Neural cell (in vitro differentiated cells): ENCODE data around the gene BMP4.

Source experiments
- EP300 ChIP-seq: fragments of 450-650 bp; conservative IDR thresholded peaks from 2 replicates; pipeline ENCODE4 v1.6.1; 2014; ENCODE audit warnings: antibody characterized with exemption, mild to moderate bottlenecking, moderate library complexity; ENCODE audit not compliant: poor library complexity, severe bottlenecking
- EZH2 ChIP-seq: fragments of 200-600, 300-800 bp; shearing (Covaris generic), sonication (generic); IDR thresholded peaks from 2 replicates; pipeline ENCODE4 v1.6.1; 2014; ENCODE audit warnings: antibody characterized with exemption, low read length, borderline replicate concordance, mild to moderate bottlenecking; ENCODE audit not compliant: insufficient read depth, poor library complexity, severe bottlenecking
- MXI1 ChIP-seq: fragments of 450-650 bp; conservative IDR thresholded peaks from 2 replicates; pipeline ENCODE4 v1.6.1; 2014; ENCODE audit warnings: antibody characterized with exemption, mild to moderate bottlenecking; ENCODE audit not compliant: poor library complexity, severe bottlenecking
- POLR2AphosphoS5 ChIP-seq: IDR thresholded peaks from 2 replicates; pipeline ENCODE4 v1.6.1; 2012
- TAF1 ChIP-seq: IDR thresholded peaks from 2 replicates; pipeline ENCODE4 v1.6.1; 2012; ENCODE audit warnings: low read depth
- TF ChIP-seq, protein P1 (sequence below): fragments of 450-650 bp; IDR thresholded peaks from 2 replicates; pipeline ENCODE4 v1.5.1; 2014; ENCODE audit warnings: antibody characterized with exemption, mild to moderate bottlenecking, moderate library complexity; ENCODE audit not compliant: poor library complexity, severe bottlenecking
- TF ChIP-seq, protein P2 (sequence below): IDR thresholded peaks from 2 replicates; pipeline ENCODE4 v1.6.1; 2012; ENCODE audit warnings: borderline replicate concordance

DNA sequence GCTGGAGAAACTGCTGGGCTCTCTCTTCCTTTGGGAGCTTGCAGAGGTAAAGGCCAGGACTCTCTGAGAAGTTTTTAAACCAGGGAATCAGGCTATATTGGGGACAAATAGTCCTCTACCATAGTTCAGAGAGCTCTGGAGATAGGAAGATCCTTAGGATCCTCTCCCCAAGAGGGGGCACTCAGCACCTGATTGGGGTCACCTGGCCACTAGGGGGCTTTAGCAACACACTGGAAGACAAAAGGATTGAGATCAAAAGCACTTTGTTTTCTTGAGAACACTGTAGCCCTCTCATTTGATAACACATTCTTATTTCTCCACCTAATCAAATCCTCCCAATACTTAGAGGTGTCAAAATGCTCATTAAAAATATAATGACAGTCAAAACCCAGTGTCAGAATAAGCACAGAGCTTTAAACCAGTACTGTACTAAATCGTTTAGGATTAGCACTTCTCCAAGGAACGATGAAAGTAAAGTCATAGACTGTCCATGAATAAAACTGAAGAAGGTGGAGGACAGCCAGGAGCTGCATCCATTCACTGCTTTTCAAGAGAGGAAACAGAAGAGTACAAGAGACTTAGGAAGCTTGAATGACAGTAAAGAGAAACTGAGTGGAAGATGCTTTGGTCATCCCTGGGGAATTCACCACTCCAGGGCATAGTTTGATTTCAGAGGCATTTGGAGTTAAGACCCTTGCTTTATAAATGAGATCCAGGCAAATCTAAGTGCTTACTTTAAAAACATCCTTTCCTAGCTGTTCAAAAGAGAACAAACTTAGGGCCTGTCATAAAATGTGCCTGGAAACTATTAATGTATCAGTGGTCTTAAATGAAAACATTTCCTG lies 26.5 kb downstream of the BMP4 start:
- TF ChIP-seq, protein P1, sequence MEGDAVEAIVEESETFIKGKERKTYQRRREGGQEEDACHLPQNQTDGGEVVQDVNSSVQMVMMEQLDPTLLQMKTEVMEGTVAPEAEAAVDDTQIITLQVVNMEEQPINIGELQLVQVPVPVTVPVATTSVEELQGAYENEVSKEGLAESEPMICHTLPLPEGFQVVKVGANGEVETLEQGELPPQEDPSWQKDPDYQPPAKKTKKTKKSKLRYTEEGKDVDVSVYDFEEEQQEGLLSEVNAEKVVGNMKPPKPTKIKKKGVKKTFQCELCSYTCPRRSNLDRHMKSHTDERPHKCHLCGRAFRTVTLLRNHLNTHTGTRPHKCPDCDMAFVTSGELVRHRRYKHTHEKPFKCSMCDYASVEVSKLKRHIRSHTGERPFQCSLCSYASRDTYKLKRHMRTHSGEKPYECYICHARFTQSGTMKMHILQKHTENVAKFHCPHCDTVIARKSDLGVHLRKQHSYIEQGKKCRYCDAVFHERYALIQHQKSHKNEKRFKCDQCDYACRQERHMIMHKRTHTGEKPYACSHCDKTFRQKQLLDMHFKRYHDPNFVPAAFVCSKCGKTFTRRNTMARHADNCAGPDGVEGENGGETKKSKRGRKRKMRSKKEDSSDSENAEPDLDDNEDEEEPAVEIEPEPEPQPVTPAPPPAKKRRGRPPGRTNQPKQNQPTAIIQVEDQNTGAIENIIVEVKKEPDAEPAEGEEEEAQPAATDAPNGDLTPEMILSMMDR = peak; percentile 37
- TF ChIP-seq EZH2 = no peak
- TF ChIP-seq POLR2AphosphoS5 = no peak
- TF ChIP-seq, protein P2, sequence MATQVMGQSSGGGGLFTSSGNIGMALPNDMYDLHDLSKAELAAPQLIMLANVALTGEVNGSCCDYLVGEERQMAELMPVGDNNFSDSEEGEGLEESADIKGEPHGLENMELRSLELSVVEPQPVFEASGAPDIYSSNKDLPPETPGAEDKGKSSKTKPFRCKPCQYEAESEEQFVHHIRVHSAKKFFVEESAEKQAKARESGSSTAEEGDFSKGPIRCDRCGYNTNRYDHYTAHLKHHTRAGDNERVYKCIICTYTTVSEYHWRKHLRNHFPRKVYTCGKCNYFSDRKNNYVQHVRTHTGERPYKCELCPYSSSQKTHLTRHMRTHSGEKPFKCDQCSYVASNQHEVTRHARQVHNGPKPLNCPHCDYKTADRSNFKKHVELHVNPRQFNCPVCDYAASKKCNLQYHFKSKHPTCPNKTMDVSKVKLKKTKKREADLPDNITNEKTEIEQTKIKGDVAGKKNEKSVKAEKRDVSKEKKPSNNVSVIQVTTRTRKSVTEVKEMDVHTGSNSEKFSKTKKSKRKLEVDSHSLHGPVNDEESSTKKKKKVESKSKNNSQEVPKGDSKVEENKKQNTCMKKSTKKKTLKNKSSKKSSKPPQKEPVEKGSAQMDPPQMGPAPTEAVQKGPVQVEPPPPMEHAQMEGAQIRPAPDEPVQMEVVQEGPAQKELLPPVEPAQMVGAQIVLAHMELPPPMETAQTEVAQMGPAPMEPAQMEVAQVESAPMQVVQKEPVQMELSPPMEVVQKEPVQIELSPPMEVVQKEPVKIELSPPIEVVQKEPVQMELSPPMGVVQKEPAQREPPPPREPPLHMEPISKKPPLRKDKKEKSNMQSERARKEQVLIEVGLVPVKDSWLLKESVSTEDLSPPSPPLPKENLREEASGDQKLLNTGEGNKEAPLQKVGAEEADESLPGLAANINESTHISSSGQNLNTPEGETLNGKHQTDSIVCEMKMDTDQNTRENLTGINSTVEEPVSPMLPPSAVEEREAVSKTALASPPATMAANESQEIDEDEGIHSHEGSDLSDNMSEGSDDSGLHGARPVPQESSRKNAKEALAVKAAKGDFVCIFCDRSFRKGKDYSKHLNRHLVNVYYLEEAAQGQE = no peak
- TF ChIP-seq MXI1 = no peak
- TF ChIP-seq EP300 = no peak
- no peak for TF ChIP-seq TAF1
